ENCODE measurements around the gene SYPL1.

DNA sequence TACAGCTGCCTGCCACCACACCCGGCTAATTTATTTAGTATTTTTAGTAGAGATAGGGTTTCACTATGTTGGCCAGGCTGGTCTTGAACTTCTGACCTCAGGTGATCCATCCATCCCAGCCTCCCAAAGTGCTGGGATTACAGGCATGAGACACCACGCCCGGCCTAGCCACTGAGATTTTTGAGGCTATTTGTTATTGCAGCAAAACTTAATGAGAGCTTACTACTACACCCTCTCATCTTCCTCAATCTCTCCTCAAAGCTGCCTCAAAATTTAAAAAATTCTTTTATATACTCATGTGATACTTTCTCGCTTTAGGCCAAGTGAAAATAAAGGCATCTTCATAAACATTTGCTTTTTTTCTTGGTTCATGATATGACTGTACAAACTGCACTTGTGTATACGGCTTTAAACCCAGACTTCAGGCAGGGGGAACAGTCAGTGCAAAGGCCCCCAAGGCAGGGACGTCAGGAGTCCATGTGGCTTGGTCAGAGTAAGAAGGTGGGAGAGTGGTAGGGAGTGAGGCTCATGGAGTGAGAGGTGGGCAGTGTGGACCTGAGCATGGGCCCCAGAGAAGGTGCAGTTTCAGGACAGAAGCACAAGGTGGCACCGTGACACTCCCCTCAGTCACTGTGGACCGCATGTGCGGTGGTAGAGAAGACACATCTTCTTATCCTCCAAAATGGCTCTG, 55.5 kb downstream of the SYPL1 start:
- TF ChIP-seq CTCF (conservative IDR thresholded peaks at IDR 0.05; ENCODE audit: low read depth, low read length) (peak; percentile 90), EZH2 (IDR thresholded peaks at IDR 0.05; ENCODE audit: borderline replicate concordance, low read depth, low read length, poor library complexity, severe bottlenecking) (no peak)
